PFSK-1 (cell line): ENCODE measurements around the gene NAT8L.

Experiments
- FOXP2 ChIP-seq: optimal IDR thresholded peaks from 2 replicates; pipeline ENCODE3; 2011; ENCODE audit warnings: borderline replicate concordance, control low read depth, inconsistent platforms; ENCODE audit not compliant: insufficient read depth; ENCODE audit errors: extremely low read length, extremely low read depth
- POLR2AphosphoS5 ChIP-seq: IDR thresholded peaks from 2 replicates; pipeline ENCODE4 v1.6.1; 2012; ENCODE audit warnings: low read depth, mild to moderate bottlenecking, control low read depth, low read length, moderate library complexity
- SIN3A ChIP-seq: IDR thresholded peaks from 2 replicates; pipeline ENCODE4 v1.6.1; 2012; ENCODE audit warnings: mild to moderate bottlenecking, low read length, moderate library complexity, borderline replicate concordance; ENCODE audit not compliant: insufficient read depth
- TAF1 ChIP-seq: IDR thresholded peaks from 2 replicates; pipeline ENCODE4 v1.6.1; 2012; ENCODE audit warnings: low read length, control low read depth, borderline replicate concordance; ENCODE audit not compliant: insufficient read depth
- TF ChIP-seq, protein P1 (sequence below), 2 experiments: IDR thresholded peaks; 2 replicates each; pipeline versions ENCODE4 v1.6.1 to v1.8.0; 2011 to 2012; ENCODE audit warnings: low read depth in 2 of 2, low read length in 2 of 2, control low read depth in 1 of 2, inconsistent platforms in 1 of 2, mild to moderate bottlenecking in 1 of 2, moderate library complexity in 1 of 2; ENCODE audit not compliant: insufficient read depth in 1 of 2

The NAT8L gene

DNA sequence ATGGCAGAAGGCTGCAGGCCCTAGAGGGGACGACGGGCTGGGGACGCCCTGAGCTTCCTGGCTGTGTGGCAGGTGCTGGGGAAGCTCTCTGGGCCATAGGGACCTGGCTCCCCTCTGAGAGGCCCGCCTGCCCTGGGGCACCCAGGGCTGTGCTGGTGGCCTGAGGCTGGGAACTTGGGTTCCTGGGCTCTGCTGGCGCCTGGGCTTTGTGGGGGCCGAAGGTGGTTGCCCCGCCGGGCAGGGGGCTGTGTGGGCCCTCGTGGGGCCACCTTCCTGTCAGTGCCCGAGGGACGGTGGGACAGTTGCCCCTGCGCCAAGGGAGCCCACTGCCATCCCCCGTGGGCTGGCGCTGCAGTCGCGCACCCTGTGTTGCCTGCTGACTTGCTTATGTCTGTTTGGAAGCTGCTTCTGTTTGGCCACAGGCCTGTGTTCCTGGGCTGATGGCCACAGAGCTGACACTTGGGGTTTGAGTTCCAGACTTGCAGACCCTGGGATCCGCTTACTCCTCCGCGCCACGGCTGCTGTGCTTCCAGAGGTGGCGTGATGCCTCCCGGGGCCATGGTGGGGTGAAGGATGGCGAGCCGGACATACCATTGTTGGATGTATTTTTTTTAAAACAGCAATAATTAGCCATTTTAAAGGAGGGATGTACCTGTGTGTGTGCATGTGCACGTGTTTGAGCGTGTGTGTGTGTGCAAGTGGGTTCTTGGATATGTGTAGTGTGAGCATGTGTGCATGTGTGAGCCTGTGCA, 8.5 kb downstream of the NAT8L start:
- TF ChIP-seq, protein P1, sequence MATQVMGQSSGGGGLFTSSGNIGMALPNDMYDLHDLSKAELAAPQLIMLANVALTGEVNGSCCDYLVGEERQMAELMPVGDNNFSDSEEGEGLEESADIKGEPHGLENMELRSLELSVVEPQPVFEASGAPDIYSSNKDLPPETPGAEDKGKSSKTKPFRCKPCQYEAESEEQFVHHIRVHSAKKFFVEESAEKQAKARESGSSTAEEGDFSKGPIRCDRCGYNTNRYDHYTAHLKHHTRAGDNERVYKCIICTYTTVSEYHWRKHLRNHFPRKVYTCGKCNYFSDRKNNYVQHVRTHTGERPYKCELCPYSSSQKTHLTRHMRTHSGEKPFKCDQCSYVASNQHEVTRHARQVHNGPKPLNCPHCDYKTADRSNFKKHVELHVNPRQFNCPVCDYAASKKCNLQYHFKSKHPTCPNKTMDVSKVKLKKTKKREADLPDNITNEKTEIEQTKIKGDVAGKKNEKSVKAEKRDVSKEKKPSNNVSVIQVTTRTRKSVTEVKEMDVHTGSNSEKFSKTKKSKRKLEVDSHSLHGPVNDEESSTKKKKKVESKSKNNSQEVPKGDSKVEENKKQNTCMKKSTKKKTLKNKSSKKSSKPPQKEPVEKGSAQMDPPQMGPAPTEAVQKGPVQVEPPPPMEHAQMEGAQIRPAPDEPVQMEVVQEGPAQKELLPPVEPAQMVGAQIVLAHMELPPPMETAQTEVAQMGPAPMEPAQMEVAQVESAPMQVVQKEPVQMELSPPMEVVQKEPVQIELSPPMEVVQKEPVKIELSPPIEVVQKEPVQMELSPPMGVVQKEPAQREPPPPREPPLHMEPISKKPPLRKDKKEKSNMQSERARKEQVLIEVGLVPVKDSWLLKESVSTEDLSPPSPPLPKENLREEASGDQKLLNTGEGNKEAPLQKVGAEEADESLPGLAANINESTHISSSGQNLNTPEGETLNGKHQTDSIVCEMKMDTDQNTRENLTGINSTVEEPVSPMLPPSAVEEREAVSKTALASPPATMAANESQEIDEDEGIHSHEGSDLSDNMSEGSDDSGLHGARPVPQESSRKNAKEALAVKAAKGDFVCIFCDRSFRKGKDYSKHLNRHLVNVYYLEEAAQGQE (IDR thresholded peaks at IDR 0.05; ENCODE audit: insufficient read depth in 1 of 2, low read depth in 2 of 2, low read length in 2 of 2) = no peak
- no peak for TF ChIP-seq POLR2AphosphoS5
- TF ChIP-seq FOXP2 = no peak
- no peak for TF ChIP-seq TAF1
- no peak for TF ChIP-seq SIN3A

DNA sequence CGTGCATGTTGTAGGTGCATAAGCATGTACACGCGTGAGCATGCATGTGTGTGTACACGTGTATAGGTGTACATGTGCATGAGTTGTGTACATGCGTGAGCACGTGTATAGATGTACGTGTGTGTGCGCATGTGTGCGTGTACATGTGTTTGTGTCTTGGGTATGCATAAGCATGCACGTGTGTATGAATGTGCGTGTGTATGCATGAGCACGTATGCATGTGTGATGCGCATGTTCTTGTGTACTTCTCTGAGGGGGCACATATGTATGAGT, 9.0 kb downstream of the NAT8L start:
- TF ChIP-seq, protein P1 (IDR thresholded peaks at IDR 0.05; ENCODE audit: insufficient read depth in 1 of 2, low read depth in 2 of 2, low read length in 2 of 2) = no peak
- TF ChIP-seq SIN3A = no peak
- no peak for TF ChIP-seq TAF1
- TF ChIP-seq FOXP2 = no peak
- TF ChIP-seq POLR2AphosphoS5 = no peak

DNA sequence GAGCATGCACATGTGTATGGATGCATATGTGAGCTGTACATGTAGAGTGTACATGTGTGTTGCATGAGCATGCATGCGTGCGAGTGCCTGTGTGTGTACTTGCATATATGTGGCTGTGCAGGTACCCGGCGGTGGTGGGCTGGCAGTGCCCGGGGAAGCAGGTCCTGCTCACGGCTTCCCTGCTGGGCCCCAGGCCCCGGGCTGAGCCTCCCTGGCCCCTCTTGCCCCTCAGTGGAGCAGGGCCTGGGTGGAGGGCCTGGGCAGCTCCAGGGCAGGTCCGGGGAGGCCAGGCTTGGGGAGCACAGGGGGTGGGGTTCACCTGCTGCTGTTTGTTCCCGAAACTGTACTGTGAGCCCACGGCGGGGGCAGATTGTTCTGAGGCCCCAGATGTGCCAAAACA, 9.4 kb downstream of the NAT8L start:
- no peak for TF ChIP-seq TAF1
- TF ChIP-seq, protein P1 (IDR thresholded peaks at IDR 0.05; ENCODE audit: insufficient read depth in 1 of 2, low read depth in 2 of 2, low read length in 2 of 2) = no peak
- TF ChIP-seq FOXP2 = no peak

DNA sequence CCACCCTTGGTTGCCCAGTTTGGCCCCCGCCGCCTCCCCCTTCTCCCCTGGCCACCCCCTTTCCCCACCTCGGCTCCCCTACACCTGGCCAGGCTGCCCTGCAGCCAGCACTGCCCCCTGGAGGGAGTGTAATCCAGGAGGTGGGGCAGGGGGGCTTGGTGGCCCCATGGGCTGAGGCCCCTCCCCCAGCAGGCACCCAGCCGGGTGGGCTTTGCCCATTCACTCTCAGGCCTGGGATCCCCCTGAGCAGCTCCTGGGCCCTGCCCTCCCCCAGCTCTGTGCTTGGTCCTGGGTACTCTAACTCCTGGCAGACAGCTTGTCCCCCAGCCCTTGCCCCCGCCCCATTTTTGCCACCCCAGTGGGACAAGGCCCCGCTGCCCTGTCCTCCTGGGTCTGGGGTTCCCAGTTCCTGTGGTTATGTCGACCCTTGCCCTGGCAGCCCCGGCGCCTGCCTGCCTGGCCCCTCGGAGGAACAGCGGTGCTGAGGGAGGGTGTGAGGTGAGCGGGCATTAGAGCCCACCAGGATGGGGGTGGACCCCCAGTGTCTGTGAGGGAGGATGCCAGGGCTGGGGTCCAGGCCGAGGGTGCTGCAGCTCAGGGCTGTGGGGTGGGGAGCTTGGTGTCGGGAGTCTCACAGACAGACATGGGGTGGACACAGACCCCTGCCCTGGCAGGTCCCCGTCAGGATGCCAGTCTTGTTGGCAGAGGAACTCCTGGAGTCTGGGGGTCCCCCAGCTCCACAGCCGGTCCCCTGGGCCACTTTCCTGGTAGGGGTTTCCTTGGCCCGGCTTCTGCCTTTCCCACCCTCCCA, 10.2 kb downstream of the NAT8L start:
- TF ChIP-seq POLR2AphosphoS5 = no peak
- no peak for TF ChIP-seq FOXP2
- TF ChIP-seq SIN3A = no peak
- TF ChIP-seq, protein P1 (IDR thresholded peaks at IDR 0.05; ENCODE audit: insufficient read depth in 1 of 2, low read depth in 2 of 2, low read length in 2 of 2) = no peak
- TF ChIP-seq TAF1 = no peak
